SH-SY5Y (cell line): ENCODE measurements around the gene MAST4.

Experiments used
- GATA2 ChIP-seq: IDR thresholded peaks from 2 replicates; pipeline ENCODE4 v1.6.1; 2011; ENCODE audit warnings: mild to moderate bottlenecking, low read depth, low read length
- GATA3 ChIP-seq: IDR thresholded peaks from 2 replicates; pipeline ENCODE4 v1.6.1; 2011; ENCODE audit warnings: low read depth, mild to moderate bottlenecking, low read length, moderate library complexity

DNA sequence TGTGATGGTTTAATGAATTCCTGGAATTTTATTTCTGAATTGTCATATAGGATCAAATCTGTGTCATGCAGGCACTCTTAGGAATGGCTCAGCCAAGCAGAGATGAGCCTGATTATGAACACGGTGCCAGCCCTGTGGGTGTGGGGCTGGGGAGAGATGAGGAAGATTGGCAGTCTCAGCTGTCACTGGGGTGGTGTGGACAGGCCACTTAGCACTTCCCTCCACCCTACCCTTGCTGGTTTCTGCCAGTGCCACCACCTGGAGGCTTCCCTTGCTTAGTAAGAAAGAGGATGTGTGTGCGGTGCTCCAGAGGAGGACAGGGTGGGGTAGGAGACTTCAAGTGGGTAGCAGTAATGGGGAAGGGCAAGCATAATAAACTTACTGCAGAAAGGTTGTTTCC lies 373.8 kb downstream of the MAST4 start:
- TF ChIP-seq GATA3 (no peak), GATA2 (peak; percentile 34; the same call in 1 of the 2 replicates)
